ENCODE data around the gene ATIC.

- TF ChIP-seq CTCF (IDR thresholded peaks at IDR 0.05) (no peak), POLR2A (IDR thresholded peaks at IDR 0.05) (no peak)
Observed at GRCh38 chr2:215314896-215315295, 3.0 kb downstream of the ATIC start.

Data from adrenal gland (tissue), 5 donors.